ENCODE measurements around the gene TEAD4.

The TEAD4 gene

DNA sequence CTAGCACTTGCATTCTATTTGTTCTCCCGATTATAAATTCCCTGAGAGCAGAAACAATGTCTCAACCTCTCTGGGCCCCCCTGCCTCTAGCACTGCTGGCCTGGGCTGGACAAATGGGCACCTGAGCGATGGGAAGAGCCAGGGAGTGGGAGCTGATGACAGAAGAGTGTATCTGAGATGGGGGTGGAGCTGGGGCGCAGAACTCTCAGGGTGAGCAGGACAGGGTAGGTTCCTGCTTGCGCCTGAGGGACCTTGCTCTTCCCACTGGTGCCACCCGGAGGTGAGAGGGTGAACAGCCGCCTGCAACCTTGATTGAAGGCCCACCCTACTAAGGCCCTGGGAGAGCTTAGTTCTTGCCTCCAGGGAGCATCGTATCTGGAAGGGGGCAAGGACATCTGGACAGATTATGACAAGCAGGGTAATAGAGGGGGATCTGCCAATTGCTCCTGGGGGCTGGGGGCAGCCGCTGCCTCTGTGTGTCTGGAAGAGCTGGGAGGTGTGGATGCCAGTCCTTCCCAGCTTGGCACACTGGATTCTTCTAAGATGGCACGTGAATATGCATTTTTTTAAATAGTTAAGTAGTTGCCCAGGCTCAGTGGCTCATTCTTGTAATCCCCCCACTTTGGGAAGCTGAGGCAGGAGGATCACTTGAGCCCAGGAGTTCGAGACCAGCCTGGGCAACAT lies 75.0 kb downstream of the TEAD4 start:
- peak; percentile 67 for DNase-seq

DNA sequence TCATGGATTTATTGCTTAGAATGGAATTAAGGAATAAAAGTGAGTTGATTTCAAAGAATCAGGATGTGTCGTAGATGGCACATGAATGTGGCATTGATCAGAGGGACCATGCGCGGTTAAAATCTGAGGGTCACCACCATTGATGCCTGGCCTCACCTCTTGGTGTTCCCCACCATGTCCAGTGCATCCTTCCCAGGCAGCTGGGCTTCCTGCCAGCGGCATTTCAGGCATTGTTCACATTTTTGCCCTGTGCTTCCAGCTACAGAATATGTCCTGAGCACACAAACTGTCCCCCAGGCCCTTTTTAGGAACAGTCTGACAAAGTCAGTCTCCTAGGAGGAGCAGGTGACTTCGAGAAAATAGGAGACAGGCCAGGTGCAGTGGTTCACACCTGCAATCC lies 76.0 kb downstream of the TEAD4 start:
- no peak for DNase-seq

DNA sequence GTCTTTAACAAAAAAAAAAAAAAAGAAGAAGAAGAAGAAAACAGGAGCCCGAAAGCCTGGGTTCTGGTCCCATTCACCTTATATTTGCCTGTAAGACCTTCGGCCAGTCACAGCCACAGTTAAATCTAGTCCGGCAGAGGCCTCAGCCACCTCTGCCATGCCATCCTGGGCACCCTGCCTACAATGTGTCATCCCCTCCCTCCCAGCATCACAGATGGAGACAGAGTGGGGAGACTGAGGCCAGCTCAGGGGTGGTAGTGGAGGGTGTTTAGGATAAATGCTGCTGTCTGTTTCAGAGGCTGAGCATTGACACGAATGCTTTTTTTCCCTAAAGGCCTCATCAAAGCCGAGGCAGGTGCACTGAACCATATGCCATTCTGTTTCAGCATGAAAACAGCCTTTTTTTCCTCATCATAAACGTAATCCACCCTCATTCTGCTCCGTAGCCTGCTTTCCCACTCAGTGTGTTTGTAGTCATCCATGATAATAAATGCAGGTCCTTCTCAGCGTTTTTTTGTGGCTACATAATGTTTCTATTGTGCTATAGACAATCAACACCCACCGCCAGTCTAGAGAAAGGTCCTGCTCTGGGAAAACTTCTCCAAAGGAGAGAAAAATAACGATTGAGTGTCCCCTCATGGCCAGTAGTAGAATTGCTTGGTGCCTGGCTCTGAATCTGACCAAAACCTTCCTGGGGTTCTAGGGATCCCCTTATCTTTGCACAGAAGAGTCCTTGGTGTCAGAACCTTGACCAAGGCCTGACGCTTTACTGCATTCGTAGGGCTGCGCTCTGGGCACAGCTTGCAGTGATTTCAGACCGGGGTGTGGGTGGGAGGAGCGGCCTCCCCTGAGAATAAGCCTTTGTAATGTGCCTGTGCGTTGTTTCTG lies 76.9 kb downstream of the TEAD4 start:
- DNase-seq = no peak

DNA sequence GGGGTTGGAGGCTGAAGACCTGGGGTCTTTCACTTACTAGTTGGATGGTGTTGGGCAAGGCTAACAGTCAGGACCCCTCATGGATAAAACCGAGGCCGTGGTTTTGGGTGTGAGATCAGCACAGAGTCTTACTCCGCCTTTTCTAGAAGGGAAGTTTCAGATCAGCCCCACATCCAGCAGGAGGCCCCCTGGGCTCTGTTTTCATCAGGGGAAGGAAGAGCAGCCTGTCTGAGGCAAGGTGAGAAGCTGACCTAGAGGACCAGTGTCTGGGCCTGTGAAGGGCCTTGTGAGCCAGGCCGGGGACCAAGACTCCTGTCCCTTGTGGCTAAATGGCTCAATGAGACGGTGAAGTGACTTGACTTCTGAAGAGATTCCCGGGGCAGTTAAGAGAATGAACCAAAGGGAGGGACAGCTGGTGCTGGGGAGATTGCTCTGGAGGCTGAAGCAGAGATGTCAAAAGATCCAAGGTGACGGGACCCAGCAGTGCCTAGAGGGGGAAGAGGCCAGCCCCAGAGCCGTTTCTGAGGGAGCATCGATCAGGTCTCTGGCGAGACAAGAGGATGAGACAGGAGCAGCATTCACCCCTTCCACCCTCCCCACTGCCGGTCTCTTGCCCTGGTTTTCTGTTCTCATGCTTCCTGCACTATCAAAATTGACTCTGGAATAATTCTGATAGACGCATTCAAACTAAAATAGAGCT lies 77.9 kb downstream of the TEAD4 start:
- no peak for DNase-seq

DNA sequence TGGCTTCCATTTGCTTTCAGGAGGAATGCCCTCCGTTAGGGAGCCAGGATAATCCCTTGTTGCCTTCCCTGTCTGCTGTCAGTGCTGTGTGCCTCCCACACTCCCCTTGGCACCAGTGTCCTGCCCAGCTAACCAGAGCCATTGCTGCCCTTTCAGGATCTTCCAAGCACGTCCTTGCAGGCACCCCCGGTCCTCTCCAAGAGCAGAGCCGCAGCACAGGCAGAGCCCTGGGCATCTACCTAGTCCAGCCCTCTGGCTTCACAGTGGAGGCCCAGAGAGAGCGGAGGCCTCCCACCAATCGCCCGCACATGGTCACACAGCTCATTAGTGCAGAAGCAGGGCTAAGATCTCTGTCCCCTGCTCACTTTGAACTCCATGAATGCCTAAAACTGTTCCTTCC lies 79.0 kb downstream of the TEAD4 start:
- DNase-seq = no peak

DNA sequence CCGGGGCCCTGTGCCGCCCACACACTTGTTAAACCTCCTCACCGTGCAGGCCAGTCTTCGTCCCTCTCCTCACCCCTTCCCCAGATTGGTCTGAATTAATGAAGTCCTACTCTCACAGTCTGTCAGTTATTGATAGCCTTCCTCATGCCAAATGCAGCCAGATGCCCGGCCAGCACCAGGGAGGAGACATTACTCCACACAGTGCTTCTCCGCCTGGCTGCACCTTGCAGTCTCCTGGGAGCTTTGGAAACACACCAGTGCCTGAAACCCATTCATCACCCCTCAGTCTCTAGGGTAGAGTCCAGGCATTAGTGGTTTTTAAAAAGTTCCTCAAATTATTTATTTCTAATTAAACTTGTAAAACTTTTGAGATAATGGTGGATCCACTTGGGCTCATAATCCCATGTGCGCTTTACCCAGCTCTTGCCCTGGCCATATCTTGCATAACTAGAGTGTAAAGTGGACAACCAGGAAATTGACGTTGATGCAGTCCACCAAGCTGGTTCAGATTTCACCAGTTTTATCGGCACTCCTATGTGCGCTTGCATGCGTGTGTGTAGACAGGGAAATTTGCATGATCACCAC lies 79.8 kb downstream of the TEAD4 start:
- no peak for DNase-seq

DNA sequence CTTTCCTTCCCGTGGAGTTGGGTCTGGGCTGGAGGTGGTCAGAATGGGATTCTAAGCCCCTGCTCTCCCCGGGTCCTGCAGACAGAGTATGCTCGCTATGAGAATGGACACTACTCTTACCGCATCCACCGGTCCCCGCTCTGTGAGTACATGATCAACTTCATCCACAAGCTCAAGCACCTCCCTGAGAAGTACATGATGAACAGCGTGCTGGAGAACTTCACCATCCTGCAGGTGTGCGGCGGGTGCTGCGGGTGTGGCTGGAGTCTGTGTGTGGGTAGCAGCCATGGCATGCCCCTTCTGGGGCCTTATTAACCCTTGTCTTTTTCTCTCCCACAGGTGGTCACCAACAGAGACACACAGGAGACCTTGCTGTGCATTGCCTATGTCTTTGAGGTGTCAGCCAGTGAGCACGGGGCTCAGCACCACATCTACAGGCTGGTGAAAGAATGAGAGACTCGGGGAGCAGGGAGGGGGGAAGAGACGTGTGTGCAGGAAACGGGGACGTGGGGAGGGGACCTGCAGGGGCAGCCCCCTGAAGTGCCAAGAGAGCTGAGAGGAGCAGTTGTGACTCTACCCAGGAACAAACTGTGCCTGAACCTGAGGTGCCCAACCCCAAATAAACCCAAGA lies 80.9 kb downstream of the TEAD4 start:
- no peak for DNase-seq

DNA sequence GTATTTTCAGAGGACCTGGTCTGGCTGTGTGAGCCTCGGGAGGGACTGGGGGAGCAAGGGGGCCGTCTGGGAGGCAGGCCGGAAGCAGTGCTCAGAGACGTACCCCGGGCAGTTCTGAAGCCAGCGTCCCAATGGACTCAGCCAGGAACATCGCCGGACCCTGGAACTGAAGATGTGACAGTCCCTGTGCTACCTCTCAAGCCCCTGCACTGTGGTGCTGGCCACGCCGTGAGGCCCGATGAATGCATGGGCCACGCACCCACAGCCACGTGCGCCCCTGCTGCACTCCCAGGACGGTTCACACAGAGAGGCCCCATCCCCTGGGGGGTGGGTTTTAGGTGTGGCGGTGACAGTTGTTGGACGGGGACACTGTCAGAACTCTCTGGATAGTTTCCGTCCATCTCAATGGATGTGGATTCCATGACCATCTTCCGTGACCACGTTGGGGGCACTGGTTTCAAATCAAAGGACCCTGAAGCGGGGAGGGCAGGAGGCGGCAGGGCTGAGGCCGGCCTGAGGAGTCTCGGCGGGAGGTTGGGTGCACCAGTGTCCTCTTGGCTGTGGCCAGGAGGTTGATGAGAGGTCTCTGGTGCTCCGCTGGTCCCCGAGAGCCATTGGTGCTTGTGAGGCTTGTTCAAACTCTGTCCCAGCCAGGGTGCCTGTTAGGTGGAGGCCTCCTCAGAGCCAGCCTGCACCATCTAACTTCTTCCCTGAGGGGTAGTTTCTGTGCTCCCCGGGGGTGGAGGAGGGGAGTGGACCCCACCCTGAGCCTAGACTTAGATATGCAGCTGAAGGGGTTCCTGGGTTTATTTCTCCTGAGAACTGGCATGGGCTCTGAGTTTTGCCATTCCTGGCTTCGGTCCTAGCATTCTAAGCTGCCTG lies 81.7 kb downstream of the TEAD4 start:
- no peak for DNase-seq

DNA sequence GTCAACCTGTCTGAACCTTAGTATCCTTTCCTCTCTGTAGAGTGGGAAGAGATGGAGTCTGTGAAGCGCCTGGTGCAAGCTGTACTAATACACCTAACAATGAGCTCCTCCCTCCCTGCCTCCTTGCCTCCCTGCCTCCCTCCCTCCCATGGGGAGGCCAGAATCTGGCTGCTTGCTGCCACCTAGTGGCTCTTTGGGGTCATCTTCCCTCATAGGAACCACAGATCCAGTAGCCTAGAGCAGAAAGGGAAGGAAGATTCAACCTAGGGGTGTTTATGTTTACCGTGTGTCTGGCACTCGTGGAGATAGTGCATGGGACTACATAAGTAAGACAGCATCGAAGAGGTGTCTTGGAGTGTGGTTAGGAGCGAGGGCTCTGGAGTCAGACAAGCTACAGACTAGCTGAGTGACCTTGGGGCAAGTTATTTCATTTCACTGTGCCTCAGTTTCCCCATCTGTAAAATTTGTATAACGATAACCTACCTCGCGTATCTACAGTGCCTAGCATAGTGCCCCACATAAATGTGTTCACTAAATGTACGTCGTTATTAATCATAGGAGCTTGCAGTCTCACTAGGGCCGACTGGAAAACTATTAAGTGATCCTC lies 82.5 kb downstream of the TEAD4 start:
- peak; percentile 58 for DNase-seq

DNA sequence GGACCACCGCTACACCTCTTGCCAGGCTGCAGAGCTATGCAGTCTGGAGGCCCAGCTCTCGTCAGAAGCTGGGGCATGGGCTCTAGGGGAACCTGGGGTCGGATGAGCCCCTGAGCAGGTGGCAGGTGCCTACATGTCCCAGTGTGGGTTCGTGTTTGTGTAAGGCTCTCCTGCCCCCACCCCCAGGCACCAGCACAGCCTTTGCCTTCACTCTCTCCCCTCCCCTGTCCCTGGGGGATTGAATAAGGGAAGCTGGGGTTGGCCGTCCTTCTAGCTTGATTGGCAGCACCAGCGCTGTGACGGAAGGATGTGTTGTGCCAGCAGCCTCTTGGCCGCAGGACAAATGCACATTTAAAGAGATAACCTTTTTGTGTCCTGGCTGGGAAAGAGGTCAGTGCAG lies 83.2 kb downstream of the TEAD4 start:
- DNase-seq = no peak

DNA sequence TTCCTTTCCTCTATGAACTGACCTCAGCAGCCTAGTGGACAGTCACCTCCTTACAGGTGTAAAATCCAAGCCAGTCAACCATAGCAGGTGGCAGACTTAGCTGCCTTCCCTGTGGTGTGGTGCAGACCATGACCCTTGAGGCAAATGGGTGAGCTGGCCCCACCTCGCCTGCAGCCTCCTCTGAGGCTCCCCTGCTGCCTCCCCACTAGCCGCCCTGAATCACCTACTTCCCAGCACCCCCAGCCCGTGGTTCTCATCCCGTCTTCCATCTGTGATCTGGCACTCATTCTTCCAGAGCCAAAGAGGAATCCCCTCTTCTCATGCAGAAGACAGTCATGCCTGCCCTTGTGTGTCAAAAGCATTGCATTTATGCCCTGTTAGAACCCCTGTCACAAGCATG lies 83.6 kb downstream of the TEAD4 start:
- DNase-seq = no peak

DNA sequence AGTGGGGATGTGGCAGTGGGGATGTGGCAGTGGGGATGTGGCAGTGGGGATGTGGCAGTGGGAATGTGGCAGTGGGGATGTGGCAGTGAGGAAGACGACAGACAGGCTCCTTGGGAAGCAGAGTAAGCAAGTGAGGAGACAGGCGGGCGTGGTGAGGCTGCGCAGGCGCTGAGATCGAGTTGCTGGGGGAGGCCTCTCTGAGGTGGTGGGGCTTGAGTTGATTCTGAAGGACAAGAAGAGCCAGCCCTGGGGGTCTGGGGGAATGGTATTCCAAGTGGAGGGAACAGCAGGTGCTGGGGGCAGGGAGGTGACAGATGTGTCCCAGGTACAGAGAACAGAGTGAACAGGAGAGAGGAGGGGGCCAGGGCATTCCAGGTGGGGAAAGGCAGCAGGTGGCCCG lies 84.2 kb downstream of the TEAD4 start:
- no peak for DNase-seq

DNA sequence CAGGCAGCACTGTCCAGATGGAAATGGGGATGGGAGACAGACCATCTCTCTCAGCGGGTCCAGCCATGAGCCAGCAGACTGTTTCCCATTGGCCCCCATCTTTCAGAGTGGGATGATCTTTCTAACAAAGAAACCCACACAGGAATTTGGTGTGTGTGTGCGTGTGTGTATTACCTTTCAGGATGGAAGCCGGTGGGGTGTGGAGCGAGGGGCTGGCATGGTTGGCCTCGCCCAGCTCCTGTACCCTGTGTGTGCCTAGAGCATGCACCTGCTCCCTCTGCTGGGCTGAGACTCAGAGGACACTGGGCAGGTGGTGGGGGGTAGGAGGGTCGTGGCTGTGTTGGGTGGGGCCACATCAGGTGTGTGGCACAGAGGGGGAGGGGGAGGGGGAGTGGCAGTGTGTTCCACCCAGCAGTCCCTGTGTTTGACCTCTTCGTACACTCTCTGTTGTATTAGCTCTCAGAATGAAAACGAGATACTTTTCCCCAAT lies 85.0 kb downstream of the TEAD4 start:
- DNase-seq = no peak

DNA sequence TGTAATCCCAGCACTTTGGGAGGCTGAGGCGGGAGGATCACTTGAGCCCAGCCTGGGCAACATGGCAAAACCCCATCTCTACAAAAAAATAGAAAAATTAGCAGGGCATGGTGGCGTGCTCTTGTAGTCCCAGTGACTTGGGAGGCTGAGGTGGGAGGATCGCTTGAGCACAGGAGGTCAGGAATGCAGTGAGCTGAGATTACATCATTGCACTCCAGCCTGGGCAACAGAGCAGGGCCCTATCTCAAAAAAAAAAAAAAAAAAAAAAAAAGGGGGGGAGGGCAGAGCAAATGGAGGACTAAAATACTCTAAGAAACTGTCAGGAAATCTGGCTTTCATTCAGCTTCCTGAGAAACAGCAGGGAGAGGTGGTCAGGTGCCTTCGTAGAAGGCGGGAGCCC lies 86.3 kb downstream of the TEAD4 start:
- DNase-seq = no peak

DNA sequence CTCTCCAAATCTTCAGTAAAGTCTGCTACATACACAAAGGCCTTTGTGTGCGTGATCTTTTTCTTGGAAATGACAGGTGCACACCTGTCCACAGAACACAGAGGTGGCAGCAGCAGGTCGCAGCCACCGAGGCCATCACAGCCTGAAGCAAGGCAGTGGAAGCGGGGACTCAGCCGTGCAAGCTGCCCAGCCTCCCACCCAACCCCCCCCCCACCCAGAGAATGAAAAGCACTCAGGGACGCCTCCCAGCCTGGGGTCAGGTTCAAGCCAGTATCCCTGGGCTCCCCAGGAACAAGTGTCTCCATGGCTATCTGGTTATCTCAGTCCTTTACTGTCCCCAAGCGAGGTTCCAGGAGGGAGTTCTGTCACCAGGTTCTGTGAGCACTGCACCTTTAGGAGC lies 86.8 kb downstream of the TEAD4 start:
- DNase-seq = no peak

DNA sequence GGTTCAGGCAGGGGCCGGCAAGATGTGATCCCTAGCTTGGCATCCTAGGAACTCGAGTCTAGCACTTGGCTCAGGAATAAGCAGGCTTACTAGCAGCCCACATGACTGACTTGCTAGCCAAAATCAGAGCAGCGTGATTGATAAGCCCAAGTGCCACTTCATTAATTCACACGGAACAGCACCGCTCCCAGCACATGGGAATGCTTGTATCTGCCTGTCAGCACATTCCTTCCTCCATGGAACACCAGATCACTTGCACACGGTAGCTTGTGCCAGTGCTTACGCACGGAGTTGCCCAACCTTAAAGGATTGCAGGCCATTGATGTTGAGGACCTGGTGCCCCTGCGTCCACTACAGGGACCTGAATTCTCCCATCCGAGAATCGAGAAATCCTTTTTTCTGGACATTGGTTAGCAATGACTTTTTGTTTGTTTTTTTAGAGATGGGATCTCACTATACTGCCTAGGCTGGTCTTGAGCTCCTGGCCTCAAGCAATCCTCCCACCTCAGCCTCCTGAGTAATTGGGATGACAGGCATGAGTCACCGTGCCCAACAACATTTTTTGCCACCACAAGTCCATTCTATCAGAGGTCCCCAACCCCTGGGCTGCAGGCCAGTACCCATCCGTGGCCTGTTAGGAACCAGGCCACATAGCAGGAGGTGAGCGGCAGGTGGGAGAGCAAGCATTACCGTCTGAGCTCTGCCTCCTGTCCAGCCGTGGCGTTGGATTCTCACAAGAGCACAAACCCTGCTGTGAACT lies 87.4 kb downstream of the TEAD4 start:
- no peak for DNase-seq

DNA sequence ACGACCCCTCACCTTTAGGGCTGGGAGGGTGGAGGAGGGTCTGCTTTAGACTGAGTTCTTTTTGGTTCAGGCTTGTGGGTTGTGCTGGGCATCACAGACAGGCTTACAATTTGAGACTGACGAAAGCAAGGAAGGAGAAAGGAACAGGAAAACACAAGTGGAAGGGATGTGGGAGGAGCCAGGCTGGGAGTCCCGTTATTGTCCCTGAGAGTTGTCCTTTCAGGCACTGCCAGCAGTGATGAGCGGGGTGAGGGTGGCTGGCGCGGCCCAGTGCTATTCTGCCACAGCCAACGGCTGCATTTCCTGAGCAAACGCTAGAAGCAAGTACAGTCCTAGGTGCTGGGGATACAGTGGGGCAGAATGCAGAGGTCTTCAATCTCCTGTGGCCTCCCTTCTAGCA lies 88.8 kb downstream of the TEAD4 start:
- DNase-seq = no peak

DNA sequence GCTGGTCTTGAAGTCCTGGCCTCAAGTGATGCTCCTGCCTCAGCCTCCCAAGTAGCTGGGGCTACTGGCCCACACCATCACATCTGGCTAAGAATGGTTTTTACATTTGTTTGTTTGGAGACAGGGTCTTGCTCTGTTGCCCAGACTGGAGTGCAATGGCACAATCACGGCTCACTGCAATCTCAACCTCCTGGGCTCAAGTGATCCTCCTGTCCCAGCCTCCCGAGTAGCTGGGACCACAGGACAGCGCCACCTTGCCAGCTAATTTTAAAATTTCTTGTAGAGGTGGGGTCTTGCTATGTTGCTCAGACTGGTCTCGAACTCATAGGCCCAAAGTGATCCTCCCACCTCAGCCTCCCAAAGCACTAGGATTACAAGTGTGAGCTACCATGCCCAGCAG lies 89.3 kb downstream of the TEAD4 start:
- DNase-seq = no peak

DNA sequence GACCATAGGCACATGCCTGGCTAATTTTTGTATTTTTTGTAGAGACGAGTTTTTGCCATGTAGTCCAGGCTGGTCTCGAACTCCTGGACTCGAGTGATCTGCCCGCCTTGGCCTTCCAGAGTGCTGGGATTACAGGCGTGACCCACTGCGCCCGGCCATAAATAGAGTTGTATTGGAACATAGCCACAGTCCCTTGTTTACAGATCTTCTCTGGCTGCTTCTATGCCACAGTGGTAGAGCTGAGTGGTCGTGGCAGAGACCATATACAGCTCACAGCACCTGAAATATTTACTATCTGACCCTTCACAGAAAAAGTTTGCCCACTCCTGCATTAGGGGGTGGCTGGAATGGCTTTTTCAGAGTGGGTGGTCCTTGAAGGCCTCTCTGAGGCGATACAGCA lies 90.0 kb downstream of the TEAD4 start:
- no peak for DNase-seq

DNA sequence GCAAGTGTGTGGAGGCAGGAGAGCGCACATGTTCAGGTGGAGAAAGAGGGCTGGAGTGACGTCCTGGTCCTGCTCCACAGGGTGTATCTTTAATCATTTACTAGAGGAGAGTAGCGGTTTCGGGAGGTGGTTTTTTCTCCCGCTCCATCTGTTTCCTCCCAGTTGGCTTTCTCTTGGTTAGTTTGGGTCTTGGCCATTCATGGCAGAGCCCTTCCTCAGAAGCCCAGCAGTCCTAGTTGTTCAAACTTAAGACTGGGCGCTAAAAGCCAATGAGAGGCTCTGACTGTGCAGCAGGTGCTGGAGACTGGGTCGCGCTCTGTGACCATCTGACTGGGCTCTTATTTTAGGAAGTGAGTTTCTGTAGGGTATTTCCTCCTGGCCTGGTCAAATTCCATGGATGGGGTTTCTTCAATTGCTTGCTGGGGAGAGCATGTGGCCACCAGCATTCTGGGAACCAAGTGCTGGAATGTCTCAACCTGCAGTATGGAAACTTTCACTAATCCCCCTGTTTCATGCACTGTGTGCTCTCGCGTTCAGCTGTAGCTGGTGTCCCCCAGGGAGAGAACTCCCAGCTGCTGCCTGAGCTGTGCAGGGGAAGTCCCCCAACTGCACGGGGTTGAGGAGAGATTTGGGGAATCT lies 90.5 kb downstream of the TEAD4 start:
- no peak for DNase-seq
